Measurements from ENCODE around the gene LYZL4. TPM values are rescaled to one million over a fixed set of nuclear protein-coding genes. Genes with fewer than 3 reads are reported as not detected.

The LYZL4 gene
- total RNA-seq, 4 donors from 2014 or later = not detected

GRCh38 chr3:42442640-42443039 lies 32.2 kb upstream of the LYZL4 start:
- H3K4me1 ChIP-seq = no peaks in the 10 kb centered on the region
- no peak for TF ChIP-seq CTCF (IDR thresholded peaks at IDR 0.05)
- TF ChIP-seq POLR2A (IDR thresholded peaks at IDR 0.05) = no peak
- intact Hi-C loops (cut with DNase I) = loop anchor here (5.0 kb wide), 2 partner anchors 195 to 210 kb away; no protein-coding TSS in a partner anchor
- peaks cover 0 to 55% (median 0%) of the 10 kb centered on the region in 4 donors for H3K27me3 ChIP-seq
- no peak for DNase-seq
- H3K36me3 ChIP-seq = no peaks in the 10 kb centered on the region
- no peak overlapping the region for H3K4me3 ChIP-seq
- H3K9me3 ChIP-seq = no peaks in the 10 kb centered on the region
- no peak overlapping the region for H3K27ac ChIP-seq
- 93 to 94% methylated on average over 2 to 4 of the region's 5 CpGs for WGBS, 2 donors

GRCh38 chr3:42441791-42442190 lies 31.4 kb upstream of the LYZL4 start:
- Histone ChIP-seq H3K27ac (no peak overlapping the region), H3K4me1 (no peaks in the 10 kb centered on the region), H3K9me3 (no peaks in the 10 kb centered on the region), H3K36me3 (no peaks in the 10 kb centered on the region), H3K27me3 (peaks cover 0 to 55% (median 0%) of the 10 kb centered on the region in 4 donors), H3K4me3 (no peak overlapping the region)
- intact Hi-C loops (cut with DNase I) = loop anchor here (5.0 kb wide), 2 partner anchors 194 to 209 kb away; no protein-coding TSS in a partner anchor
- TF ChIP-seq CTCF (IDR thresholded peaks at IDR 0.05) (no peak), POLR2A (IDR thresholded peaks at IDR 0.05) (no peak)
- no peak for DNase-seq
- WGBS, 2 donors = 90 to 95% methylated on average over 2 of the region's 2 CpGs

GRCh38 chr3:42440924-42441323 lies 30.5 kb upstream of the LYZL4 start:
- DNase-seq = no peak
- Histone ChIP-seq H3K36me3 (no peaks in the 10 kb centered on the region), H3K27me3 (peaks cover 0 to 55% (median 0%) of the 10 kb centered on the region in 4 donors), H3K9me3 (no peaks in the 10 kb centered on the region), H3K27ac (no peak overlapping the region), H3K4me3 (no peak overlapping the region), H3K4me1 (no peaks in the 10 kb centered on the region)
- no peak for TF ChIP-seq CTCF (IDR thresholded peaks at IDR 0.05)
- TF ChIP-seq POLR2A (IDR thresholded peaks at IDR 0.05) = no peak
- intact Hi-C loops (cut with DNase I) = loop anchor here (5.0 kb wide), 2 partner anchors 194 to 209 kb away; no protein-coding TSS in a partner anchor
- WGBS, 2 donors = 30 to 52% methylated on average over 8 of the region's 8 CpGs

- Histone ChIP-seq H3K4me3 (no peak overlapping the region), H3K27ac (no peak overlapping the region), H3K9me3 (no peaks in the 10 kb centered on the region), H3K4me1 (no peaks in the 10 kb centered on the region), H3K27me3 (peaks cover 0 to 54% (median 0%) of the 10 kb centered on the region in 4 donors), H3K36me3 (no peaks in the 10 kb centered on the region)
- WGBS, 2 donors = 78 to 86% methylated on average over 6 to 8 of the region's 10 CpGs
- TF ChIP-seq CTCF (IDR thresholded peaks at IDR 0.05) (no peak), POLR2A (IDR thresholded peaks at IDR 0.05) (no peak)
- intact Hi-C loops (cut with DNase I) = loop anchor here (5.0 kb wide), 2 partner anchors 192 to 207 kb away; no protein-coding TSS in a partner anchor
- no peak for DNase-seq
These were observed 29.1 kb upstream of the LYZL4 start for GRCh38 chr3:42439261-42440115.

- Histone ChIP-seq H3K27me3 (peaks cover 0 to 47% (median 0%) of the 10 kb centered on the region in 4 donors), H3K27ac (no peak overlapping the region), H3K4me3 (no peak overlapping the region), H3K9me3 (no peaks in the 10 kb centered on the region), H3K4me1 (no peaks in the 10 kb centered on the region), H3K36me3 (no peaks in the 10 kb centered on the region)
- DNase-seq = no peak
- TF ChIP-seq CTCF (IDR thresholded peaks at IDR 0.05) = no peak
- TF ChIP-seq POLR2A (IDR thresholded peaks at IDR 0.05) = no peak
- WGBS, 2 donors = 71 to 80% methylated on average over 2 of the region's 2 CpGs
- intact Hi-C loops (cut with DNase I) = no loop called here
These were observed 28.3 kb upstream of the LYZL4 start for GRCh38 chr3:42438758-42439157.
